Activated naive CD8-positive, alpha-beta T cell treated with anti-CD3 and anti-CD28 coated beads, Interleukin-2, amount 50 U/mL, for 16 hours (primary cell): ENCODE measurements around the gene PDGFRA.

Source experiments
- DNase-seq: peaks from one replicate; pipeline ENCODE4 v3.0.0-alpha.2; 2020; ENCODE audit warnings: low read depth, low spot score

The PDGFRA gene

DNA sequence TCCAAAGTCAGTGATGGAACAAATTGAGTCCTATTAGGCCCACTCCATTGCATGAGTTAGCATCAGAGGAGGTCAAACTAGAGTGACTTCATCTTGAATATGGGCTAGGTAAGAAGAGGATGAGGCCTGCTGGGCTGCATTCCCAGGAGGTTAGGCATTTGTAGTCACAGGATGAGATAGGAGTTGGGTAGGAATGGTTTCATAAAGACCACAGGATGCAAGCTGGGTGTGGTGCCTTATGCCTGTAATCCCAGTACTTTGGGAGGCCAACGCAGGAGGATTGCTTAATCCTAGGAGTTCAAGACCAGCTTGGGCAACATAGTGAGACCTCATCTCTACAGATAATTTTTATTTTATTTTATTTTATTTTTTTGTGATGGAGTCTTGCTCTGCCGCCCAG is 26.8 kb downstream of the PDGFRA start:
- no peak for DNase-seq

DNA sequence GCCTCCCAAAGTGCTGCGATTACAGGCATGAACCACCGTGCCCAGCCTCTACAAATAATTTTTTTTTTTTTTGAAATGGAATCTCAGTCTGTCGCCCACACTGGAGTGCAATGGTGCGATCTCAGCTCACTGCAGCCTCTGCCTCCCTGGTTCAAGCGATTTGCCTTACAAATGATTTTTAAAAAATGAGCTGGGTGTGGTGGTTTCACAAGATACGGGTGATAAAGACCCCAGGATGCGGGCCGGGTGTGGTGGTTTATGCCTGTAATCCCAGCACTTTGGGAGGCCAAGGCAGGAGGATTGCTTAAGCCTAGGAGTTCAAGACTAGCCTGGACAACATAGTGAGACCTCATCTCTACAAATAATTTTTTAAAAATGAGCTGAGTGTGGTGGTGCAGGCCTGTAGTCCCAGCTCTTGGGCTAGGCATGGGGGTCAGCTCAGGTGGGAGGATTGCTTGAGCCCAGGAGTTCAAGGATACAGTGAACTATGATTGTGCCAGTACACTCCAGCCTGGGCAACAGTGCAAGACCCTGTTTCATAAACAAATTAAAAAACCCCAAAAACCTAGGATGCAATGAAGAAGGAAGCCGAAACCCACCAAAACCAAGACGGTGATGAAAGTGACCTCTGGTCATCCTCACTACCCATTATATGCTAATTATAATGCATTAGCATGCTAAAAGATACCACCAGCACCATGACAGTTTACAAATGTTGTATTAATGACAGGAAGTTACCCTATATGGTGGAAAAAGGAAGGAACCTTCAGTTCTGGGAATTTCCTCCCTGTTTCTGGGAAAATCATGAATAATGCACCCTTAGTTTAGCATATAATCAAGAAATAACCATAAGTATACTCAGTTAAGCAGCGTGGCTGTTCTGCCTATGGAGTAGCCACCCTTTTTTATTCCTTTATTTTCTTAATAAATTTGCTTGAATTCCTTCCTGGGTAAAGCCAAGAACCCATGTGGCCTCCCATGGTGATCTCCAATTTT is 27.7 kb downstream of the PDGFRA start:
- DNase-seq = no peak

DNA sequence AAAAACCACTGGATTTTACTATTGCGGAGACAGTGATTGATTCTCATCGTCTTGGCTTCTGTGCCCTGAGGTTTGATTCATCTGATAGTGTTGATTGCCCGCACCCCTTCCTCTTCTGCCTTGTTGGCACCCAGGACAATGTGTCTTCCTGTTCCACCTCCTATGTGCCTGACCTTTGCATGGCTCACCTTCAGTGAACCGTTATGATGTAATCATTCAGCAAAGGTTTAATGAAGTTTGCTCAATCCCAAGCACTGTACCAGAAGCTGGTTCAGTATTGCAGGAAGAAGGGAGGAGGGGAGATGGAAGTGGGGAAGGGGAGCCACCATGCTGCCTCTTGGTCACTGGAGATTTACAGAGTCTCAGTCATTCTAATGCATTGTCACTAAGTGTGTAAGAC is 36.3 kb downstream of the PDGFRA start:
- DNase-seq = no peak

DNA sequence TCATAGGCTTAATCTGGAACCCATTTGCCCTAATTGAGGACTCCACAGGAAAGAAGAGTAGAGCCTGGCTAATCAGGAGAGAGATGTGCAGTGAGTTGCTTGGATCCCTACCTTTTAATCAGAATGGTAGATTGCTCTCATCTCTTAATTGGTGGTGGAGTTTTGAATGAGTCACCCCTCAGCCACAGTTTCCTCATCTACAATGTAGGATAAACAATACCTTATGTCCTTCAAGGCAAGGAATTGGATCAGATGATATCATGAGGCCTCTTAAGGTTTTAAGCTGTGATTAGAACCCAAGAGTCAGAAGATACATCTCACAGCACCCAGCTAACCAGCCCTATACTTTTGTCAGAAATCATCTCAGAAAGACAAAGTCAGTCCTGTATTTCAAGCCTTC is 39.1 kb downstream of the PDGFRA start:
- no peak for DNase-seq

DNA sequence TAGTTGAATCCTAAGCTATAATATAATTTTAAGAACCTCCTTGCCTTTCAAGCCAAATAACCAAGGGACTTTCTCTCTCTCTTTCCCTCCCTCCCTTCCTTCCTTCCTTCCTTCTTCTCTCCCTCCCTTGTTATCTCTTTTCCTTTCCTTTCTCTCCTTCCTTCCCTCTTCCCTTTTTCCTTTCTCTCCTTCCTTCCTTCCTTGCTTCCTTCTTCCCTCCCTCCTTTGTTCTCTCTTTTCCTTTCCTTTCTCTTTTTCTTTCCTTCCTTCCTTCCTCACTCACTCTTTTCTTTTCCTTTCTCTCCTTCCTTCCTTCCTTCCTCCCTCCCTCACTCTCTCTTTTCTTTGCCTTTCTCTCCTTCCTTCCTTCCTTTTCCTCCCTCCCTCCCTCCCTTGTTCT is 42.4 kb downstream of the PDGFRA start:
- DNase-seq = no peak

DNA sequence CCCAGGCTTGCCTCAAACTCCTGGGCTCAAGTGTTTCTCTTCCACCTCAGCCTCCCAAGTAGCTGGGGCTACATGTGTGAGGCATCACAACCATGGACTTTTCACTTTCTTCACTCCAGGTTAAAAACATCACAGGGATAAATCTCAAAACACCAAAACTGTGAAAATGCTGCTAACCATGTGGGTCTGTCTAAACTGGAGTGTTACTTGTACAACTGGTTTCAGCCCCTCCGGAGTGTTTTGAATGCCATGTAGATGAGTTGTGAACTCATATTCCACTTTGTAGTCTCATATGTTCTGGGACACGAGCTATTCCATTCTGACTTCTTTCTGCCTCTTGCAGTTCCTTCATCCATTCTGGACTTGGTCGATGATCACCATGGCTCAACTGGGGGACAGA is 43.0 kb downstream of the PDGFRA start:
- no peak for DNase-seq

DNA sequence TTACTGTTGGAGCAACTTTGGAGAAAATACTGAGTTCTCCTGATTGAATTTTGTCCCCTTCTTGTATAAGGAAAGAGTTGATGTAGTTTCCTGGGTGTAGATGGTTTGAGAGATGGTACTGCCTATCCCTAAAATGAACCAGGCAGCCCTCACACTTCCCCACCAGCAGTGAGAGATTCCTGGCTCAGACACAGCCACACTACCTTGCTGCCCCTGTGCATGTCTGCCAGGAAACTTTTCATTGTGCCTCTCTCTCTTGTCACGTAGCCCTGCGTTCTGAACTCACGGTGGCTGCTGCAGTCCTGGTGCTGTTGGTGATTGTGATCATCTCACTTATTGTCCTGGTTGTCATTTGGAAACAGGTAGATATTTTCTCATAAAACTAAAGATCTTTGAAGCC is 45.2 kb downstream of the PDGFRA start:
- no peak for DNase-seq

DNA sequence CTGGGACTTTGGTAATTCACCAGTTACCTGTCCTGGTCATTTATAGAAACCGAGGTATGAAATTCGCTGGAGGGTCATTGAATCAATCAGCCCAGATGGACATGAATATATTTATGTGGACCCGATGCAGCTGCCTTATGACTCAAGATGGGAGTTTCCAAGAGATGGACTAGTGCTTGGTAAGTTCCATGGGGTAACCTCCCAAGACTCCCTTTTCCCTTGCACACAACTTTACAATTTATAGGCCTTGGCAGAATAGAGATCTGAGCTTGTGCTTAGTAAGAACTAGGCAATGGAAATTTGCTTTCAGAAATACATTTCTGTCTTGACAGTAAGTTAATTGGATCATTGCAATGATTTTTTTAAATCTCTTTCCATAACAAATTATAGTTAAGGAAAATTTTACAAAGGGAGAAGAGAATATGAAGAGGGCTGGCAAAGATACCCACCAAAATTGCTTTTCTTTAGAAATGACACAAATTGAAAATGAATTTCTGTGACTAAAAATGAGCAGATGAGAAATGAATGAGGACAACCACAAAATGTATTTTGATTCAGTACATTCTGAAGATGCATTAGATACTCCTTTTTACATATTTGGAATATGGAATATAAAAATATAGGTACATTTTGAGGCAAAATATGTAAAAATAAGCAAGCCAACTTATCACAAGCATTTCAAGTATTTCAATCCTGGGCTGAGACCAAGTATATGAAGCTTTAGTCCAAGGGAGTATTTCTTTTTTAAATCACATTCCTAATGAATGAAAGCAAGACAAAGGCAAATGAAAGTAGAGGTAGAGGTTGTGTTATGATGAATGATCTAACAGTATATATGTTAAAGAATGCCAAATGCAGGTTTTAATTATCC is 45.9 kb downstream of the PDGFRA start:
- no peak for DNase-seq

DNA sequence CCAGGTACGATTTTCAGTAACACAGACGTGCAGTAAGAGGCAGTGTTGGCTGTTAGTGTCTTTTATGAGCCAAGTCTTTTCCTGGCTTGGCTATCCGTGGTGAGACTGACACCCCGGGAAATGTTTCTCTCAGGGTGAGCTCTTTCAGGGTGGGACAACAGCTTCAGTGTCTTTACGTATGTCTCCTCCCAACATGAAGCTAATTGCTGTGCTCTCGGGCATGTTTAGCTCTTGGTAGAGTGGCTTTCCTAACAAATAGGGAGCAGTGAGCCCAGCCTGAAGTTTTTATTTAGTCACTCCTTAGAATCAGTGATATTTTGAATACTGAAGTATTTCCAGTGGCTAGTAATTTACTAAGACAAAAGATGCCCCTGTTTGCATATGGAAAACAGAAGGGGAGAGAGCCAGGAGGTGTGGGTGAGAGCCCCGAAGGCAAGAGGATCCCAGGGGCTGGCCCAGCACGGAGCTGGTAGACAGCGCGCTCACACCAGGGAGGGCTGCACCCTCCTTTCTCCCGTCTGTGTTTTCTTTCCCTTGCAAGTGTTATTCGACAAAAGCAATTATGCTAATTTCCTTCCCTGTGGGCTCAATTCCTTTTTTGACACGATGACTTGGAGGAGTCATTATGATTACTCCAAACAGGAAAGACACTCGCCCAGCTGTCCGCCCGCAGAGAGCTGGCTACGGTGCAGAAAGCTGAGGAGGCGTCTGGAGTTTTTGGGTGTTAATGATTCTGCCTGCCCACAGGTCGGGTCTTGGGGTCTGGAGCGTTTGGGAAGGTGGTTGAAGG is 47.7 kb downstream of the PDGFRA start:
- DNase-seq = no peak

DNA sequence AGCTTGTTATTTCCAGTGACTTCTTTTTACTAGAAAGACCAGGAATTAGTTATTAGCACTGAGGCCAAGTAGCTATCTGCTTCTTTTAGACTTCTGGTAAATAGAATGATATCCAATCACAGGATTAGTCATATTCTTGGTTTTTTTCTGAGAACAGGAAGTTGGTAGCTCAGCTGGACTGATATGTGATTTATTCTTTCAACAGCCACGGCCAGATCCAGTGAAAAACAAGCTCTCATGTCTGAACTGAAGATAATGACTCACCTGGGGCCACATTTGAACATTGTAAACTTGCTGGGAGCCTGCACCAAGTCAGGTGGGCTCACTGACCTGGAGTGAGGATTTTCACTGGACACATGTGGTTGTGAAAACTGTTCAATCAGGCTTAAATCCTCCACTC is 48.6 kb downstream of the PDGFRA start:
- DNase-seq = no peak

DNA sequence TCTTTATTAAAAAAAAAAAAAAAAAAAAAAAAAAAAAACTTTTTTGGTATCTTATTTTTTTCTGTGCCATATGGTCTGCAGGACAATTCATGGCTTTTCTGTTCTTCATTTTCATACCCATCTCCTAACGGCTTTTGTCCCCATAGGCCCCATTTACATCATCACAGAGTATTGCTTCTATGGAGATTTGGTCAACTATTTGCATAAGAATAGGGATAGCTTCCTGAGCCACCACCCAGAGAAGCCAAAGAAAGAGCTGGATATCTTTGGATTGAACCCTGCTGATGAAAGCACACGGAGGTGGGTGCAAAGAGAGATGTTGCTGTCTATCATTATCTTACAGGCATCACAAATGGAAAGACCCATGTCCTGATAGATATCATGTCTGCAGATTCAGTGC is 49.1 kb downstream of the PDGFRA start:
- DNase-seq = no peak

DNA sequence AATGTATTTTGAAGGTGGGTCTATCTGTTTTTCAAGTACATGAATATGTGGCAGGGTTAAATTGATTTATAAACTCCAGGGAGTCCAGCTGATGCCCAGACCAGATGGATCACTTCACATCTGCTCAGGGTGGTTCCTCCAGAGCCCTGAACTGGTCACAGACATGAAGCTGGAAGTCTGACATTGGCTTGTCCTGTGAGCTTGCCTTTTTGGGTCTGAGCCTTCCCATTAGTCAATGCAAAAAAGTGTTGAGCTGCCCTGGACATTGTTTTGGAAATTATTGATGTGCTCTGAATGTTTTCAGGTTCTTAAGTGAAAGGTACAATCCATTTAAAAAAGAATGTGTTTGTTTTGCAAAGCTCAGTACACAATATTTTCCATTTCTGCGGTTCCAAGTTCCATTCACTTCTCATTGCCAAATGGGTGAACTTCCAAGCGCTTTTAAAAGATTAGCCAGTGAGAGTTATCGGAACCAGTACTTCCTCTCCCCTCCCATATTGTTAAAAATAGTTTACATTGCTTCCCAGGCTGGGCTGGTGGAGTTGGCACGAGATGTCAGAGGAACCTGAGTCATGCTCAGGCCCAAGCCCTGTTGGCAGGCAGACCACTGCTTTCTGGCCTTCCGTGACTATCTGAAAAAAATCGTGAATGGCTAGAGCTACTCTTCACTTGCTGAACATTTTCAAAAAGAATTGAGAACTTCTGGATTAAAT is 52.1 kb downstream of the PDGFRA start:
- no peak for DNase-seq

DNA sequence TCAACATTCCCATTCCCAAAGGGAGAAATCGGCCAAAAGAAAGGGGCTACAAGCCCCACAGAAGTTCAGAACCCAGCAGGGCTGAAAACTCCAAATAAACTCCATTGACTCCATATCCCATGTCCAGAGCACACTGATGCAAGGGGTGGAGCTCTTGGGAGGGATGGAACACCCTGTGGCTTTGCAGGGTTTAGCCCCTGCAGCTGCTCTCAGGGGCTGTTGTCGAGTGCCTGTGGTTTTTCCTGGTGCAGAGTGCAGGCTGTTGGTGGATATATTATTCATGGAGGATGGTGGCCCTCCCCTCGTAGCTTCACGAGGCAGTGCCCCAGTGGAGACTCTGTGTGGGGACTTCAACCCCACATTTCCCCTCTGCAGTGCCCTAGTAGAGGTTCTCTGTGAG is 53.7 kb downstream of the PDGFRA start:
- DNase-seq = no peak

DNA sequence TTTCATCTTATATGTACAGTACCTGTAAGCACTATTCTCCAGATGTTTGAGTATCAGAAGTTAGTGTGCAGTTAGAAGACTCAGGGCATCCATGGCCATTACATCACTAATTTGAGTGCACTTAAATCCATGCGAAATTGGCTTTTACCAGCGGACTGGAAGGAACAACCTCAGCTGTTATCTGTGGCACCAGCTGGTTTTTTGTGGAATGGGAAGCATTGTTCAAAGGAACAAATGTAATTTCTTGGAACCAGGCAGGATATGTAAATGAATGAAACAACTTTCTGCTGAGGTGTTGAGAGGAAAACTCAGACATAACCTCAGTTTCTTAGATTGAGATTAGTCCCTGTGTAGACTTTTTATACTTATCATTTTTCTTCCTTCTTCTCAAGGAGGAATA is 60.2 kb downstream of the PDGFRA start:
- no peak for DNase-seq

DNA sequence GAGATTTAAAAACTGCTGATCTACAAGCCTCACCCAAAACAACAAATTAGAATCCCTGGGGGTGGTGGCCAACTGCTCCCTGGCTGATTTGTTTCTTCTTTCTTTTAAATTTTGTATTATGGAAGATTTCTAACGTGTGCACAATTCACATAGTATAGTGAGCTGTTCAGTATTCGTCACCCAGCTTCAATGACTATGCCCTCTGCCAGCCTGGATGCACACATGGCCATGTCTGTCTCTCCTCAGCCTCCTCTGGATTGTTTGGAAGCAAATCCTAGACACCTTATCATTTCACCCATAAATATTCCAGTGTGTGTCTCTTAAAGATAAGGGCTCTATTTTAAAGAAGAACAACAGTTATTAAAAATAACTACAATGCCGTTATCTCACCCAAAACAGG is 61.9 kb downstream of the PDGFRA start:
- DNase-seq = no peak

DNA sequence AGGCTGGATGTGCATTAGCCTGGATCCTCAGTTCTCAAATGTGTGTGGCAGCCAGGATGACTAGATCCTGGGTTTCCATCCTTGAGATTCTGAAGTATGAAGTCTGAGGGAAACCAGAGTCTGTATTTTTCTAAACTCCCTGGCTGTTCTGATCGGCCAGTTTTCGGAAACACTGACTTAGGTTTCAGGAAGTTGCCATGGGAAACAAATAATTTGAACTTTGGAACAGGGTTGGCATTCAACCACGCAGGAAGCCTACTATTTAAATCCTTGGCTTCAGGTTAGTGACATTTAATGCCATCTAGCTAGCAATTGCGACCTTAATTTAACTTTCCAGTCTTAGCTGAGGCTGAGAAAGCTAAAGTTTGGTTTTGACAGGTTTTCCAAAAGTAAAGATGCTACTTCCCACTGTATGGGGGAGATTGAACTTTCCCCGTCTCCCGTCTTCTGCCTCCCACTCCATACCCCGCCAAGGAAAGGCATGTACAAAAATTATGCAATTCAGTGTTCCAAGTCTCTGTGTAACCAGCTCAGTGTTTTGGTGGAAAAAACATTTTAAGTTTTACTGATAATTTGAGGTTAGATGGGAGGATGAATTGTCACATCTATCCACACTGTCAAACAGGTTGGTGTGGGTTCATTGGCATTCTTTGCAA is 67.6 kb downstream of the PDGFRA start:
- DNase-seq = no peak

DNA sequence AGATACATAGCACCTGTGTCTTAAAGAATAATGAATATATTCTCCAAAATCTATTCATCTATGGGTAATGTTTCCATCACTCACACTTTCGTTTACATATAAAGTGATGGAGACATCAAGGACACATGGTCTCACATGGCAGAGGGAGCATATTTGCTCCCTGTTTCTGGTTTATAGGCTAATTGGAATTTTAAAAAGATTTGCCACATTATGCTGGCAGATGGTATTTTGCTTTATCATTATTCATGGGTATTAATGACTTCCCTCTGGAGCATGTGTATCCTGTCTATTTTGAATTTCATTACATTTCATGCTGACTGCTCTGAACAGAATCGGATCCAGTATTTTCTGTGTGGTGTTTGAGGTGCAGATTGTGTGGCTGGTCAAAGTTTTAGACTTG is 79.0 kb downstream of the PDGFRA start:
- DNase-seq = no peak

DNA sequence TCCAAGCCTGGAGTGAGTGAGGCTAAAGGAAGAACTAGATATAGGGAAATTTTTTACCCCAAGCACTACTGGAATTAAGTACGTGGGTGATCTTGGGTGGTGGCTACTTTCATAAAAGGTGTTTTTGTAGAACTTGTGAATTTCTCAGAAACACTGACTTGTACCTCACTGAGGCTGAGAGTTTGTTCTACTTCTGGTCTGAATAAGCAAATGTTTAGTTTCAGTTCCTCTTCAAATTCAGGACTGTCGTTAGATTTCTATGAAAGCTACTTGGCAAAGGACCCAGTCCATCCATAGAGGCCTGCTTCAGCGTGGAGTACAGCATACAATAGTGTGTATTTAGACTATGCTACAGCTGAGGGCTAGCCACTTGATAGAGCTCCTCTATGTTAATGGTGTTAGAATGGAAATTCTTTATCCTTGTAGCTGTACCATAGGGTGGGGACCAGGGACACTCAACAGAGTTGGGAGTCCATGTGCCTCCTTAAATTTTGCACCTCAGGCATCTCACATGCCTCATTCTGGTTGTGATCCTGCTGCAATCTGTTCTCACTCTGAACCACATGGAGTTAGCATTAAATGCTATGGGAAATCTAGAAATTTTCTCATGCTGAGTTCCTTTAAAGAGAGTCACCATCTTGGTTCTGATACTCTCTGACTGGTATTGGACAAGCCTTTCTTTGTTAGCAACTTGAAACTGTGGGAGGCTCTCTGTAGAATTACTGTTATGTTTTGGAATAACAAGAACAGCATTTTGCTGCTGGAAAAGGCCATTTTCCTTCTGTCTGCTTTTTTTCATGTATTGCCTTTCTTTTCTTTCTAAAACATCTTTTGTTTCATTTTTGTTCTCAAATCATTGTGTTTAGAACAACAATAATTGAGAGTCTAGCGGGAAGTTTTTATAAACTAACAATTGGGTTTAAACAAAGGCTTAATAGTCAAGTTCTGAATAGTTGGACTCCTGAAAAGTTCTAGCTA is 86.8 kb downstream of the PDGFRA start:
- DNase-seq = no peak

DNA sequence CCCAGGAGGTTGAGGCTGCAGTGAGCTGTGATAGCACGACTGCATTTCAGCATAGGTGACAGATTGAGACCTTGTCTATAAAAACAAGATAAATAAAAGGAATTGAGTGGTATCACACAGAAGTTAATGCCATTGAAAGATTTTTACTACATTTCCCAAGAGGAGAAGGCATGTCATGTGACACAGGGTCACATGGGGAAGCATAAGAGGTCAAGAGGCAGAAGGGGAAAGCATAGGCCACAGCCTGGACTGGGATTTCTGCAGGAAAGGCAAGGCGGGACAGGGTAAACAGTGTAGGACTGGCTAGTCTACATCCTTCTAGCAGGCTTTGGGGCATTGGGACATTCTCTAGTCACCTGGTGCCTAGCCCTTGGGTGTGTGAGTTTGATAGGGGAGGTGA is 88.6 kb downstream of the PDGFRA start:
- DNase-seq = no peak
